Stomach (tissue), 9 donors: Measurements from ENCODE around the gene TOR1AIP1. TPM values are rescaled to one million over a fixed set of nuclear protein-coding genes. Genes with fewer than 3 reads are reported as not detected.
A peak's percentile ranks its signal among the peaks of the same experiment; 100 is the strongest.
"Not testable (repeated sequence)": the region's sequence is repeated elsewhere in the genome, so short reads cannot be mapped to it uniquely, and the experiment has no call there.

ENCODE experiments used
- DNase-seq, 2 donors: peaks; one replicate each; pipeline versions ENCODE4 v3.0.0 to v3.0.0-alpha.2; 2013 to 2019
- H3K27ac ChIP-seq, 5 donors: fragments of 200-600 bp in 4 of 5; sonication (generic) in 4 of 5; one replicate each; pipeline ENCODE4 v1.5.1; 2013 to 2019; ENCODE audit warnings: mild to moderate bottlenecking in 1 of 5, moderate library complexity in 1 of 5
- H3K27me3 ChIP-seq, 3 donors: fragments of 200-600 bp; sonication (generic); one replicate each; pipeline ENCODE4 v1.5.1; 2017 to 2019; ENCODE audit warnings: mixed run types in 1 of 3
- H3K36me3 ChIP-seq, 4 donors: fragments of 200-600 bp; sonication (generic); 1 replicate in 3 of 4; 2 replicates in 1 of 4; pipeline ENCODE4 v1.5.1; 2016 to 2019
- H3K4me1 ChIP-seq, 4 donors: fragments of 200-600 bp; sonication (generic); one replicate each; pipeline ENCODE4 v1.5.1; 2016 to 2019
- H3K4me3 ChIP-seq, 4 donors: fragments of 200-600 bp; sonication (generic) in 3 of 4; one replicate each; pipeline ENCODE4 v1.5.1; 2016 to 2019; ENCODE audit warnings: mild to moderate bottlenecking in 1 of 4
- H3K9me3 ChIP-seq, 4 donors: fragments of 200-600 bp; sonication (generic); one replicate each; pipeline ENCODE4 v1.5.1; 2016 to 2019
- EP300 ChIP-seq: sonication (generic); formaldehyde crosslinking; IDR thresholded peaks from one replicate; pipeline ENCODE4 v1.6.1; 2017; ENCODE audit warnings: antibody characterized with exemption
- POLR2A ChIP-seq, 4 donors: fragments of 450-650 bp; IDR thresholded peaks; one replicate each; pipeline ENCODE4 v1.6.1; 2016; ENCODE audit warnings: antibody characterized with exemption in 4 of 4, control low read depth in 2 of 4, mild to moderate bottlenecking in 1 of 4, moderate library complexity in 1 of 4
- POLR2AphosphoS5 ChIP-seq, 3 donors: sonication (generic); formaldehyde crosslinking; IDR thresholded peaks; one replicate each; pipeline ENCODE4 v1.6.1; 2016; ENCODE audit warnings: antibody characterized with exemption in 3 of 3
- WGBS, 5 donors: extraction: QIAGEN DNeasy Blood & Tissue Kit in 3 of 5; methylation state at CpG; one replicate each; pipeline versions ENCODE4 v1.1.5 to v1.1.7; 2013 to 2018; 5-methylcytosine and 5-hydroxymethylcytosine counted together
- intact Hi-C: fragments of 100-400 bp; cut with DNase I; formaldehyde crosslinking; loops from one replicate; pipeline ENCODE4 v1.15.1; 2023; ENCODE audit warnings: low total_unique reads
- polyA plus RNA-seq, 3 donors: library from polyadenylated mRNA; stranded (reverse); fragments of 200-250 nt; gene quantifications; one replicate each; pipeline ENCODE4 v1.2.3, GENCODE V29; 2013
- total RNA-seq, 5 donors: library from RNA; depleted of rRNA; stranded (reverse); fragments of >200 nt; gene quantifications; one replicate each; pipeline versions ENCODE4 v1.1.0 to v1.2.3, GENCODE V29; 2014 to 2016
- TF ChIP-seq, protein P1 (sequence below), 7 experiments: fragments of 450-650 bp in 4 of 7; fragments of 200-600 bp in 3 of 7; sonication (generic) in 3 of 7; IDR thresholded peaks; one replicate each; pipeline ENCODE4 v1.5.1; 2016 to 2019; ENCODE audit warnings: antibody characterized with exemption in 7 of 7, control low read depth in 2 of 7, mild to moderate bottlenecking in 1 of 7
- donor health status: healthy with polysubstance abuse.
- donor health status: Bipolar disorder and iron deficiency.
- donor health status: healthy.

The TOR1AIP1 gene
- total and polyA plus RNA-seq, 8 donors: 9.0 to 129 (median 31.2) TPM

GRCh38 chr1:179955731-179956130 lies 73.6 kb downstream of the TOR1AIP1 start:
- peak overlapping the region; percentile 78 to 99 (median 94) for H3K4me3 ChIP-seq
- intact Hi-C loops: no loop called here

GRCh38 chr1:179958359-179958758 lies 76.3 kb downstream of the TOR1AIP1 start:
- H3K9me3 ChIP-seq: no peaks in the 10 kb centered on the region
- no peak for DNase-seq
- no peak overlapping the region for H3K4me3 ChIP-seq
- peak overlapping the region in 1 of 5 donors; percentile 19 for H3K27ac ChIP-seq
- peaks cover 15 to 49% (median 32%) of the 10 kb centered on the region in 4 donors for H3K4me1 ChIP-seq
- WGBS, 5 donors: 70 to 80% (median 77%) methylated on average over 3 of the region's 3 CpGs
- TF ChIP-seq, protein P1, sequence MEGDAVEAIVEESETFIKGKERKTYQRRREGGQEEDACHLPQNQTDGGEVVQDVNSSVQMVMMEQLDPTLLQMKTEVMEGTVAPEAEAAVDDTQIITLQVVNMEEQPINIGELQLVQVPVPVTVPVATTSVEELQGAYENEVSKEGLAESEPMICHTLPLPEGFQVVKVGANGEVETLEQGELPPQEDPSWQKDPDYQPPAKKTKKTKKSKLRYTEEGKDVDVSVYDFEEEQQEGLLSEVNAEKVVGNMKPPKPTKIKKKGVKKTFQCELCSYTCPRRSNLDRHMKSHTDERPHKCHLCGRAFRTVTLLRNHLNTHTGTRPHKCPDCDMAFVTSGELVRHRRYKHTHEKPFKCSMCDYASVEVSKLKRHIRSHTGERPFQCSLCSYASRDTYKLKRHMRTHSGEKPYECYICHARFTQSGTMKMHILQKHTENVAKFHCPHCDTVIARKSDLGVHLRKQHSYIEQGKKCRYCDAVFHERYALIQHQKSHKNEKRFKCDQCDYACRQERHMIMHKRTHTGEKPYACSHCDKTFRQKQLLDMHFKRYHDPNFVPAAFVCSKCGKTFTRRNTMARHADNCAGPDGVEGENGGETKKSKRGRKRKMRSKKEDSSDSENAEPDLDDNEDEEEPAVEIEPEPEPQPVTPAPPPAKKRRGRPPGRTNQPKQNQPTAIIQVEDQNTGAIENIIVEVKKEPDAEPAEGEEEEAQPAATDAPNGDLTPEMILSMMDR (IDR thresholded peaks at IDR 0.05): no peak
- TF ChIP-seq POLR2AphosphoS5 (IDR thresholded peaks at IDR 0.05): no peak
- no peak for TF ChIP-seq POLR2A (IDR thresholded peaks at IDR 0.05)
- no peak for TF ChIP-seq EP300
- H3K36me3 ChIP-seq: peaks cover 0 to 9% (median 4%) of the 10 kb centered on the region in 4 donors
- intact Hi-C loops: no loop called here
- no peaks in the 10 kb centered on the region for H3K27me3 ChIP-seq

More at GRCh38 chr1:179955731-179956130, 73.6 kb downstream of the TOR1AIP1 start:
- Histone ChIP-seq H3K4me1 (peaks cover 17 to 53% (median 36%) of the 10 kb centered on the region in 4 donors), H3K9me3 (no peaks in the 10 kb centered on the region), H3K27ac (peak overlapping the region in 4 of 5 donors; percentile 94 to 98 (median 96)), H3K36me3 (no peaks in the 10 kb centered on the region), H3K27me3 (no peaks in the 10 kb centered on the region)
- 0 to 3% (median 2%) methylated on average over 3 of the region's 3 CpGs for WGBS, 5 donors
- DNase-seq: no peak
- no peak for TF ChIP-seq POLR2AphosphoS5 (IDR thresholded peaks at IDR 0.05)
- TF ChIP-seq, protein P1 (IDR thresholded peaks at IDR 0.05): no peak
- no peak for TF ChIP-seq EP300
- no peak for TF ChIP-seq POLR2A (IDR thresholded peaks at IDR 0.05)

GRCh38 chr1:179962168-179962567 lies 80.1 kb downstream of the TOR1AIP1 start:
- intact Hi-C loops, H3K9me3 ChIP-seq, DNase-seq, H3K4me3 ChIP-seq, H3K27ac ChIP-seq, H3K36me3 ChIP-seq, H3K27me3 ChIP-seq: not testable (repeated sequence)
- 96 to 99% (median 97%) methylated on average over 8 of the region's 8 CpGs for WGBS, 5 donors
- H3K4me1 ChIP-seq: peaks cover 4 to 57% (median 19%) of the 10 kb centered on the region in 4 donors

DNA sequence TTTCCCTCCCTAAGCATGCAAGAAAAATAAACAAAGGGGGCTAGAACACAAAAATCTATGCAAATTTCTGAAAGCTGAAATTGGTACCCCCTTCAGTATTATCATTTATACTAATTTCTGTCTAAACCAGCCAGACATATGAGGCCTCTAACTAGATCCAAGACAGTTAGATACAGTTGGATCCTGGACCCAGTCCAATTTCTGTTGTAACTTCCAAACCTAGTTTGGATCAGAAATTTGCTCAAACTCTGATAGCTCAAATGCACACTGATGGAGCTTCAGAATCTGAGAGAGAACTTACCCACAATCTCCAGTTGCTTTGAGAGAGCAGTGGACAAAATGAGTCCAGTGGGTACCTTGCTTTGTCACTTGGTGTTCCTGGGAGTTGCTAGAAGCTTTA lies 84.5 kb downstream of the TOR1AIP1 start:
- TF ChIP-seq POLR2AphosphoS5 (IDR thresholded peaks at IDR 0.05): no peak
- TF ChIP-seq POLR2A (IDR thresholded peaks at IDR 0.05): no peak
- TF ChIP-seq, protein P1 (IDR thresholded peaks at IDR 0.05): no peak
- TF ChIP-seq EP300: no peak
- intact Hi-C loops: no loop called here
- H3K9me3 ChIP-seq: peaks cover 0 to 8% (median 0%) of the 10 kb centered on the region in 4 donors

GRCh38 chr1:179968284-179968993 lies 86.4 kb downstream of the TOR1AIP1 start:
- TF ChIP-seq, protein P1 (IDR thresholded peaks at IDR 0.05): no peak
- no peak for TF ChIP-seq POLR2AphosphoS5 (IDR thresholded peaks at IDR 0.05)
- TF ChIP-seq POLR2A (IDR thresholded peaks at IDR 0.05): no peak
- no peak for TF ChIP-seq EP300
- Histone ChIP-seq H3K9me3 (peaks cover 0 to 8% (median 0%) of the 10 kb centered on the region in 4 donors), H3K4me3 (no peak overlapping the region), H3K36me3 (no peaks in the 10 kb centered on the region), H3K4me1 (peaks cover 16 to 87% (median 46%) of the 10 kb centered on the region in 4 donors), H3K27ac (peak overlapping the region in 3 of 5 donors; percentile 56 to 80 (median 62)), H3K27me3 (no peaks in the 10 kb centered on the region)
- intact Hi-C loops: no loop called here
- no peak for DNase-seq
- 93 to 95% (median 95%) methylated on average over 6 of the region's 6 CpGs for WGBS, 5 donors

More for the DNA sequence above, 84.5 kb downstream of the TOR1AIP1 start:
- H3K4me3 ChIP-seq: no peak overlapping the region
- H3K4me1 ChIP-seq: peaks cover 13 to 73% (median 34%) of the 10 kb centered on the region in 4 donors
- DNase-seq: no peak
- no peaks in the 10 kb centered on the region for H3K27me3 ChIP-seq
- peaks cover 0 to 9% (median 4%) of the 10 kb centered on the region in 4 donors for H3K36me3 ChIP-seq
- no peak overlapping the region for H3K27ac ChIP-seq
